GM19324 (cell line): ENCODE data around the gene ZNF41.
"Not testable (repeated sequence)": the region's sequence is repeated elsewhere in the genome, so short reads cannot be mapped to it uniquely, and the experiment has no call there.

Experiments
- ATAC-seq: cut with Tn5 transposase; IDR thresholded peaks from one replicate; pipeline ENCODE4 v1.9.1; 2021; ENCODE audit warnings: mild to moderate bottlenecking, moderate library complexity; ENCODE audit not compliant: unreplicated experiment, low FRiP score

Gene ZNF41

GRCh38 chrX:47482512-47483305, at the start of gene ZNF41:
Gene ZNF41, minus strand, starts transcription at chrX:47483222. Its CDS starts 15,741 bp downstream, at chrX:47467481.
- ATAC-seq: peak; percentile 88

DNA sequence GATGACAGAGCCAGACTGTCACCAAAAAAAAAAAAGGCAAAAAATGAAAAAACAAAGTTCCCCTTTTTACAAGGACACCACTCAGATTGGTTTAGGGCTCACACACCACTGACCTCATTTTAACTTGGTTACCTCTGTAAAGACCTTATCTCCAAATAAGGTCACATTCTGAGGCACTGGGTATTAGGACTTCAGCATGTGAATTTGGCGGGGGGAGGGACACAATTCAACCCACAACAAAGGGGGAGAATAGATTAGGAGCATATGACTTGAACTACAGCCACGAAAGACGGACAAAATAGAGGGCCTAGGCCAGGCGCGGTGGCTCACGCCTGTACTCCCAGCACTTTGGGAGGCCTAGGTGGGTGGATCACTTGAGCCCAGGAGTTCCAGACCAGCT, 47.0 kb upstream of the ZNF41 start:
- ATAC-seq: no peak

DNA sequence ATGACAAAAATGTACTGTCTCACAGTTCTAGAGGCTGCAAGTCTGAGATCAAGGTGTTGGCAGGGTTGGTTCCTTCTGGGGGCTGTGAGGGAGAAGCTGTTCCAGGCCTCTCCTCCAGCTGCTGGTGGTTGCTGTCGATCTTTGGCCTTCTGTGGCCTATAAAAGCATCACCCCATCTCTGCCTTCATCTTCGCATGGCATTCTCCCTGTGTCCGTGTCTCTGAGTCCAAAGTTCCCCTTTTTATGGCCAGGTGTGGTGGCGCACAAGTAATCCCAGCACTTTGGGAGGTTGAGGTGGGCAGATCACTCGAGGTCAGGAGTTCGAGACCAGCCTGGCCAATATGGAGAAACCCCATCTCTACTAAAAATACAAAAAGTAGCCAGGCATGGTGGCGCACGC, 46.5 kb upstream of the ZNF41 start:
- no peak for ATAC-seq

DNA sequence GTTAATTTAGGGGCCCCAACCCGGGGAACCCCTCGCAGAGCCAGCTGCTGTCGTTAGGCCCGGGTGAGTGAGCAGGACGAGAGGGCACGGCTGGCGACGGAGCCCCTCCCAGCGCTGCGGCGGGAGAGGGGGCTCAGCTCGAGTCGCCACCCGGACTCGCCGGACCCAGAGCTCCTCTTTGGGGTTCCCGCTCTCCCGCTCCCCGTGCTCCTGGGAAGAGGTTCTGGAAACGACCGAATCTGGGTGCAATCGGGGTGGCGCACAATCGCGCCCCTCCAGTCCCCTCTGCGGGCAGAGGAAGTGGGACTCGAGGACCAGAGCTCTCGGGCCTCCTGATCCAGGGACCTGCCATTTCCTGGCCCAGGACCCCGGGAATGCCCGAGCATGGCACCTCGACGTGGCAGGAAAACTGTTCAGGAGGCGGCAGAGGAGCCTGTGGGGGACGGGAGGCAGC, 40.7 kb upstream of the ZNF41 start:
- peak; percentile 29 for ATAC-seq

DNA sequence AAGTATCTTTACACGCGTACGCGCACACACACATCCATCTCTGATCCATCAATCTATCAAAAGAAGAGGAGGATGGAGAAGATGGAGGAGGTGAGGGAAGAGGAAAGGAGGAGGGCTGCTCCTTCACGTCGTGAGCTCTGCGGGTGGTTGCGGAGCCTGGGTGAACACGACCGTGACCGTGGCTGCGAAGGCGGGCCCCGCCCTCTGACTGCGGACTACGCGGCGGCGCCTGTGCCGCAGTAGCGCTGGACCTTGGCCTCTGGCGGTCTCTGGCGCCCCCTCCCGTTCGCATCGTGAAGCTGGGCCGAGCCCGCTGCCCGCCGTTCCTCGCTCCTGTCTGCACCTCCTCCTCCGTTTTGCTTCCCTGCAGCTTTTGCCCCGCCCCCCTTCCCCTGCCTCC, 40.3 kb upstream of the ZNF41 start:
- peak; percentile 77 for ATAC-seq

DNA sequence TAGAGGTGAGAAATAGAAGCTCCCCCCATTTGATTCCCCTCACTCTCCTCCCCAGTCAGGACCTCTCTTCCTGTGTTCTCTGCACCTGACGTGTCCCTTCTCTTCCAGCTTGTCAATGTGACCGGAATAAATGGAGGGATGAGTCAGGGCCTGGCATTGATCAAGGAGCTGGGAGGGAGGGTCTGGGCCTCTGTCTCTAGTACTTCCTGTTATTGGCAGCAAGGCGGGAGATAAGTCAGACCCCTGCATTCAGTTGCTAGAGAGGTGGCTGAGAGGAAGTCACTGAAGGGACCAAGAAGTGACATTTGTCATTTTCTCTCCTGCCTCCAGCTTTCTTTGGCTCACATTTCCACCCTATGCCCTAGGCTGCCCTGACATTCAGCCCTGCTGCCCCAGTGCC, 35.1 kb upstream of the ZNF41 start:
- ATAC-seq: no peak

DNA sequence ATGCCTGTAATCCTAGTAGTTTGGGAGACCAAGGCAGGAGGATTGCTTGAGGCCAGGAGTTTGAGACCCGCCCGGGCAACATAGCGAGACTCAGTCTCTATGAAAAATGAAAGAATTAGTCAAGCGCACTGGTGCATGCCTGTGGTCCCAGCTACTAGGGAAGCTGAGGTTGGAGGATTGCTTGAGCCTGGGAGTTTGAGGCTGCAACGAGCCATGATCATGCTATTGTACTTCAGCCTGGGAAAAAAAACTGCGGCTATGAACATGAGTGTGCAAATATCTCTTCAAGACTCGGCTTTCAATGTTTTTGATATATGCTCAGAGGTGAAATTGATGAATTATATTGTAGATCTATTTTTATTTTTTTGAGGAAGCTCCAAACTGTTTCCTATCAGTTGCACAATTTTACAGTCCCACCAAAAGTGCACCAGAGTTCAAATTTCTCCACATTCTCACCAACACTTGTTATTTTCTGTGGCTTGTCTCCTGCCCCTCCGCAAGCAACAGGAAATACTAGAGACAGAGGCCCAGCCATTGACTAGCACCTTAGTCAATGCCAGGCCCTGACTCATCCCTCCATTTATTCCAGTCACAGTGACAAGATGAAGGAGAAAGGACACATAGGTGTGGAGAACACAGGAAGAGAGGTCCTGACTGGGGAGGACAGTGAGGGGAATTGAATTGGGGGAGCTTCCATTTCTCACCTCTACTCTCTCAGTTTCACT, 33.1 kb upstream of the ZNF41 start:
- ATAC-seq: no peak

GRCh38 chrX:47514533-47515235, 31.7 kb upstream of the ZNF41 start:
- ATAC-seq: no peak

- peak; percentile 56 for ATAC-seq
Measured at GRCh38 chrX:47513034-47513965, 30.3 kb upstream of the ZNF41 start.

DNA sequence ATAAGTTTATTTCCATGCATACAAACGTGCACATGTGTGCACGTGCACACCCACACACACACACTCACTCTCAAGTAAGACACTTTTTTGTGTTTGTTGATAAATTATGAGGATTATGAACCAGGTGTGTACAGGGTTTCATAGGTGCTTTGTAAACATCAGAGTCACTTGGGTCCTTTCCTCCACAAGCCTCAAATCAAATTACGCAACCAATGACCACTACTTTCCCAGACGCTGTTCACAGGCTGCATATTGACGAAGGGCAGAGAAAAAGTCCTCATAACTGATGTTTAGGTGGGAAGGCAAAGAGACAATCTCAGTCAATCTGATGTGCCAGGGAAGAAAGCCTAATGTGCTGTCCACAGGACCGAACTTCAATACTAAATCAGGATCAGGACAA, 29.4 kb upstream of the ZNF41 start:
- ATAC-seq: not testable (repeated sequence)

DNA sequence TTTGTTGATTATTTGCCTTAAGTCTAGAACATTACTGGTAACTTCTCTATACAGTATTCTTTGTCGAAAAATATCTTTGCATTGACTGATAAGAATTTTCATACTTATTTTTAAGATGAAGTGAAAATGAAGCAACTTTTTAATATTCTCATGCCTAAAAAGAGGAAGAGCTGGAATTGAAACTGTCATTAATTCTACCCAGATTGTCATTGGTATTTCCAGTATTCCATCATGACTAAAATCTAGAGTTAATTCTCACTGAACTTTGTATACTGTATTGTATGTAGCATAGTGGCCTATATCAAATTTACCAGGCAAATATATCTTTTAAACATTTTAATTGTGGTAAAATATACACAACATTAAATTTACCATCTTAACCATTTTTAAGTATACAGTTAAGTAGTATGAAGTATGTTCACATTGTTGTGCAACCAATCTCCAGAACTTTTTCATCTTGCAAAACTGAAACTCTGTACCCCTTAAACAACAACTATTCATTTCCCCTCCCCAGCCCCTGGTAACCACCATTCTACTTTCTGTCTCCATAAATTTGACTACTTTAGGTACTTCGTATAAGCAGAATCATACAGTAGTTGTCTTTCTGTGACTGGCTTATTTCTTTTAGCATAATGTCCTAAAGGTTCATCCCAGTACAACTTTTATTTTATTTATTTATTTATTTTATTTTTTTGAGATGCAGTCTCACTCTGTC, 24.3 kb upstream of the ZNF41 start:
- no peak for ATAC-seq

GRCh38 chrX:47503151-47503550, 20.1 kb upstream of the ZNF41 start:
- ATAC-seq: no peak

- ATAC-seq: no peak
Measured at GRCh38 chrX:47502316-47503125, 19.5 kb upstream of the ZNF41 start.

GRCh38 chrX:47501226-47502074, 18.4 kb upstream of the ZNF41 start:
- no peak for ATAC-seq

- no peak for ATAC-seq
Measured at GRCh38 chrX:47500554-47500953, 17.5 kb upstream of the ZNF41 start.

GRCh38 chrX:47499293-47499692, 16.3 kb upstream of the ZNF41 start:
- no peak for ATAC-seq

DNA sequence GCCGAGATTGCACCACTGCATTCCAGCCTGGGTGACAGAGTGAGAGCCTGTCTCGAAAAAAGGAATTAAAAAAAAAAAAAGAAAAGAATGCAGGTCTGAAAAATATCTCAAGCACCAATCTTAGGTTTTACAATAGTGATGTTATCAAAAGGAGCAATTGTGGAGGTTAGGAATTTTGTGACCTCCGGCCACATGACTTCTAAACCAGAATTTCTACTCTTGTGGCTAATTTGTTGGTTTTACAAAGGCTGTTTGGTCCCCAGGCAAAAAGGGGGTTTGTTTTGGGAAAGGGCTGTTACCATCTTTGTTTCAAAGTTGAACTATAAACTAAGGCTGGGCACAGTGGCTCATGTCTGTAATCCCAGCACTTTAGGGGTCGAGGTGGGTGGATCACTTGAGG, 15.4 kb upstream of the ZNF41 start:
- no peak for ATAC-seq
